Measurements from ENCODE around the gene MTHFD1L. TPM values are rescaled to one million over a fixed set of nuclear protein-coding genes. Genes with fewer than 3 reads are reported as not detected.

MTHFD1L gene
- total and polyA plus RNA-seq, 2 of the 8 experiments (the other 6 are each of a cell fraction or from before 2014, with no cell fraction given): 29.2 to 105 TPM

DNA sequence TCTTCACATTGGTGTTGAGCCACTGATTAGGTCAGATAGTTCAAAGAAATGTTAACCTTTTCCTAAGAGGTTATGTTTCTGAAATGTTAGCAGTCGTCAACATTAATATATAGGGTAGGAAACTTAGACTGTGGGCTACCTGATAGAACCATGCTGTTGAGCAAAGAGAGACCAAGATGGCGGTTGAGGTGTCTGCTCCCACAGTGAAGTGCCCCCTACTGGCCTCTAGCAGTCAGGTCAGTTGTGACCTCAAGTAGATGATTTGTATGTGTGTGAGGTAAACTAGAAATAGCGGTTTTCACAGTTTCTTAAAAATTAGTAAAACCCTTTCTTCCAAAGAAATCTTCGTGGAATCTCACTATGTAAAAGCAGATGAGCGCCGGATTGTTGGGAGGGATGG lies 40.3 kb downstream of the MTHFD1L start:
- no peak overlapping the region for H2BK12ac ChIP-seq (ENCODE audit: low read depth, low read length)
- H3K9ac ChIP-seq (replicated peaks in 1 of 4; ENCODE audit: extremely low read depth in 1 of 4, low read depth in 3 of 4, low read length in 3 of 4): no peak overlapping the region
- no peak overlapping the region for H2BK20ac ChIP-seq (ENCODE audit: low read length)
- no peak overlapping the region for H3K14ac ChIP-seq (ENCODE audit: insufficient read length)
- no peak overlapping the region for H3K18ac ChIP-seq (ENCODE audit: extremely low read depth, low read length)
- no peak overlapping the region for H3K56ac ChIP-seq (replicated peaks; ENCODE audit: insufficient read length, low read depth, low read length)
- H3K4me2 ChIP-seq (ENCODE audit: insufficient read depth in 1 of 2, low read depth in 2 of 2, low read length in 2 of 2): no peak overlapping the region
- H3K4me3 ChIP-seq (ENCODE audit: extremely low read depth in 1 of 4, insufficient read depth in 2 of 4, low read depth in 3 of 4, low read length in 4 of 4): no peak overlapping the region
- no peaks in the 10 kb centered on the region for H3K79me2 ChIP-seq (ENCODE audit: control insufficient read depth in 1 of 2, insufficient read depth in 2 of 2, low read length in 2 of 2)
- no peak overlapping the region for H2AFZ ChIP-seq (ENCODE audit: low read length)
- peaks cover 2% of the 10 kb centered on the region for H3K79me1 ChIP-seq (ENCODE audit: low read depth, low read length)
- H4K20me1 ChIP-seq (replicated peaks in 1 of 2; ENCODE audit: control insufficient read depth in 1 of 2, insufficient read depth in 2 of 2, low read length in 2 of 2): no peaks in the 10 kb centered on the region
- 83% methylated on average over 6 of the region's 6 CpGs; no CpG with 5 or more reads in 1 of the 2 experiments for WGBS, 2 experiments (ENCODE audit: extremely low coverage in 1 of 2, insufficient coverage in 1 of 2, insufficient read length in 1 of 2, insufficient replicate concordance in 2 of 2, low coverage in 1 of 2, low lambda C conversion rate in 2 of 2, missing lambda C conversion rate in 1 of 2)
- H3K4ac ChIP-seq (replicated peaks; ENCODE audit: insufficient read length, low read depth, low read length): no peak overlapping the region
- H4K91ac ChIP-seq (replicated peaks; ENCODE audit: insufficient read length, low read length): no peak overlapping the region
- H3K36me3 ChIP-seq (ENCODE audit: control insufficient read depth in 2 of 4, insufficient read depth in 4 of 4, low read length in 3 of 4): peaks cover 4 to 20% (median 13%) of the 10 kb centered on the region in 4 experiments; a peak in 6 of 8 replicates
- ChIA-PET CTCF (ENCODE audit: partially characterized antibody) (interaction anchor here (0.5 to 6.4 kb wide), 7 partner anchors 8 to 45 kb away, joined by 3 to 100 read pairs (median 5); no protein-coding TSS in a partner anchor), POLR2A (ENCODE audit: partially characterized antibody) (interaction anchor here (2.1 kb wide), 1 partner anchor 12 kb away, joined by 5 read pairs; no protein-coding TSS in a partner anchor)
- H2BK120ac ChIP-seq (replicated peaks; ENCODE audit: low read depth, low read length): no peak overlapping the region
- no peak overlapping the region for H2BK15ac ChIP-seq (ENCODE audit: low read length)
- no peaks in the 10 kb centered on the region for H3K27me3 ChIP-seq (replicated peaks in 1 of 4; ENCODE audit: control insufficient read depth in 3 of 4, extremely low read depth in 1 of 4, insufficient read depth in 3 of 4, low read length in 3 of 4)
- DNase-seq (ENCODE audit: low read depth in 1 of 2, low spot score in 2 of 2): no peak
- no peak overlapping the region for H3K23ac ChIP-seq (ENCODE audit: insufficient read length)
- H3K27ac ChIP-seq (ENCODE audit: low read depth, low read length): no peak overlapping the region
- no peak overlapping the region for H2BK5ac ChIP-seq (ENCODE audit: low read depth, low read length)
- TF ChIP-seq YY1 (IDR thresholded peaks at IDR 0.05; ENCODE audit: low read depth, low read length) (peak; percentile 91), SP4 (IDR thresholded peaks at IDR 0.05; ENCODE audit: low read length) (no peak), RAD21 (IDR thresholded peaks at IDR 0.05 in 1 of 2, conservative IDR thresholded peaks at IDR 0.05 in 1 of 2; ENCODE audit: low read depth in 2 of 2, low read length in 2 of 2) (peak; percentile 22 to 36; a peak in 3 of 4 replicates)
- TF ChIP-seq, protein P1, sequence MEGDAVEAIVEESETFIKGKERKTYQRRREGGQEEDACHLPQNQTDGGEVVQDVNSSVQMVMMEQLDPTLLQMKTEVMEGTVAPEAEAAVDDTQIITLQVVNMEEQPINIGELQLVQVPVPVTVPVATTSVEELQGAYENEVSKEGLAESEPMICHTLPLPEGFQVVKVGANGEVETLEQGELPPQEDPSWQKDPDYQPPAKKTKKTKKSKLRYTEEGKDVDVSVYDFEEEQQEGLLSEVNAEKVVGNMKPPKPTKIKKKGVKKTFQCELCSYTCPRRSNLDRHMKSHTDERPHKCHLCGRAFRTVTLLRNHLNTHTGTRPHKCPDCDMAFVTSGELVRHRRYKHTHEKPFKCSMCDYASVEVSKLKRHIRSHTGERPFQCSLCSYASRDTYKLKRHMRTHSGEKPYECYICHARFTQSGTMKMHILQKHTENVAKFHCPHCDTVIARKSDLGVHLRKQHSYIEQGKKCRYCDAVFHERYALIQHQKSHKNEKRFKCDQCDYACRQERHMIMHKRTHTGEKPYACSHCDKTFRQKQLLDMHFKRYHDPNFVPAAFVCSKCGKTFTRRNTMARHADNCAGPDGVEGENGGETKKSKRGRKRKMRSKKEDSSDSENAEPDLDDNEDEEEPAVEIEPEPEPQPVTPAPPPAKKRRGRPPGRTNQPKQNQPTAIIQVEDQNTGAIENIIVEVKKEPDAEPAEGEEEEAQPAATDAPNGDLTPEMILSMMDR (IDR thresholded peaks at IDR 0.05; ENCODE audit: control extremely low read depth in 1 of 3, insufficient read depth in 1 of 3, low read depth in 1 of 3, low read length in 3 of 3): peak; percentile 57 to 72 (median 66)
- no peaks in the 10 kb centered on the region for H3K23me2 ChIP-seq (ENCODE audit: low read depth, low read length)
- H3K9me3 ChIP-seq (ENCODE audit: insufficient read depth in 2 of 2, low read depth in 1 of 2, low read length in 1 of 2): no peaks in the 10 kb centered on the region
- H2AK5ac ChIP-seq (ENCODE audit: low read depth, low read length): no peak overlapping the region
- no peak overlapping the region for H4K5ac ChIP-seq (ENCODE audit: insufficient read length, low read depth, low read length)
- no peak for FAIRE-seq
- no peaks in the 10 kb centered on the region for H3K4me1 ChIP-seq (replicated peaks in 1 of 4; ENCODE audit: control insufficient read depth in 3 of 4, insufficient read depth in 4 of 4, low read length in 3 of 4)
- H4K8ac ChIP-seq (ENCODE audit: extremely low read depth, insufficient read depth, low read length): no peak overlapping the region

Measured in H1 (cell line).